Left lung (tissue), 10 donors: Measurements from ENCODE around the gene MAS1L. TPM values are rescaled to one million over a fixed set of nuclear protein-coding genes. Genes with fewer than 3 reads are reported as not detected.
A peak's percentile ranks its signal among the peaks of the same experiment; 100 is the strongest.

Experiments
- ATAC-seq: fragments of 200-7000 bp; cut with Tn5 transposase; one replicate; pipeline ENCODE4 v1.9.1; 2020; ENCODE audit warnings: moderate library complexity
- DNase-seq, 4 donors: peaks; one replicate each; pipeline ENCODE4 v3.0.0-alpha.2; 2013 to 2020
- H3K27ac ChIP-seq, 2 donors: fragments of 200-600 bp; sonication (generic) in 1 of 2; one replicate each; pipeline versions ENCODE4 v1.5.0 to v1.8.0; 2020 to 2021
- H3K27me3 ChIP-seq, 2 donors: fragments of 200-600 bp; sonication (generic) in 1 of 2; one replicate each; pipeline versions ENCODE4 v1.5.0 to v1.8.0; 2020 to 2021
- H3K36me3 ChIP-seq, 2 donors: fragments of 200-600 bp; sonication (generic) in 1 of 2; one replicate each; pipeline versions ENCODE4 v1.5.0 to v1.8.0; 2020 to 2021
- H3K4me1 ChIP-seq, 2 donors: fragments of 200-600 bp; one replicate each; pipeline ENCODE4 v1.8.0; 2021
- H3K4me3 ChIP-seq, 2 donors: fragments of 200-600 bp; sonication (generic) in 1 of 2; one replicate each; pipeline versions ENCODE4 v1.5.0 to v1.8.0; 2020 to 2021; ENCODE audit warnings: mild to moderate bottlenecking in 1 of 2
- H3K9me3 ChIP-seq, 2 donors: fragments of 200-600 bp; sonication (generic) in 1 of 2; one replicate each; pipeline versions ENCODE4 v1.5.0 to v1.8.0; 2020 to 2021
- CTCF ChIP-seq, 2 donors: fragments of 200-600 bp; sonication (generic) in 1 of 2; IDR thresholded peaks; one replicate each; pipeline versions ENCODE4 v1.5.0 to v1.8.0; 2021; ENCODE audit warnings: antibody characterized with exemption in 2 of 2
- intact Hi-C, 2 donors: fragments of 100-400 bp; cut with DNase I; formaldehyde crosslinking; loops; one replicate each; pipeline versions ENCODE4 v1.11.2 to v1.14.2; 2022
- polyA plus RNA-seq, 6 donors: library from polyadenylated mRNA; unstranded; fragments of 120-200 nt; gene quantifications; one replicate each; pipeline ENCODE4 v1.2.1, GENCODE V29; 2013; ENCODE audit not compliant: insufficient read length in 6 of 6
- total RNA-seq, 2 donors: library from RNA; stranded (reverse); fragmentation: NEBNext Ultra II Directional; extraction: Animal tissue kit (Norgen Biotek cat#: 25700); gene quantifications; one replicate each; pipeline ENCODE4 v1.2.1, GENCODE V29; 2021
- donor health status: DM: no; HTN: yes; CAD: no.
- donor health status: DM: no; HTN: no; CAD: no.

MAS1L gene
- total and polyA plus RNA-seq, 8 donors = not detected

DNA sequence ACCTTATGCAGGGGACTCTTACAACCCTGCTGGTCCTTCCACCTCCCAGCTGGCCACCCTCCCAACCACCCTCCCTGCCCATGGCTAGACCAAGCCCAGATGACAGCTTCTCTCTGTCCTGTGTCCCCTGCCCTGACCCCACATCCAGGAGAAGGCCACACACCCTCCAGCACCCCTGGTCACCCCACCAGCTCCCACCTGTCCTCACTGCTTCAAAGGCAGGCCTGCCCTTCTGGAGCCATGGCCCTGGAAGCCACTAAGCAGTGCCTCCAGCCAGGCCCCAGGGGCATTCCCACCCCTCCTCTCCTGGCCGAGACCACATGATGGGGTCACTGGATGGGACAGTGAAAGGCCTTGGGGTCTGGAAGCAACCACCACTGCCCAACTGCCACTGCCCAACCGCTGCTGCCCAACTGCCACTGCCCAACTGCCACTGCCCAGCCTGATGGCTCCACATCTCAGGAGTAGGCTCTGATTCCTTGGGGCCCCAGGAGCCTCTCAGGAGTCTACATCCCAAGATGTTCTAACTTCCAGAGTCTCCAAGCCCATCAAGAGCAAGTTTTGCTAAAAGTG is 41.3 kb upstream of the MAS1L start:
- H3K4me3 ChIP-seq = no peak overlapping the region
- no peak for TF ChIP-seq CTCF (IDR thresholded peaks at IDR 0.05)
- H3K9me3 ChIP-seq = no peaks in the 10 kb centered on the region
- DNase-seq = peak in 1 of 4 donors; percentile 49
- H3K4me1 ChIP-seq = no peaks in the 10 kb centered on the region
- intact Hi-C loops = no loop called here
- peaks cover 0 to 1% of the 10 kb centered on the region in 2 donors for H3K27me3 ChIP-seq
- no peak for ATAC-seq
- no peaks in the 10 kb centered on the region for H3K36me3 ChIP-seq
- H3K27ac ChIP-seq = no peak overlapping the region

- H3K4me1 ChIP-seq = no peaks in the 10 kb centered on the region
- no peak for TF ChIP-seq CTCF (IDR thresholded peaks at IDR 0.05)
- DNase-seq (peak in 1 of 4 donors; percentile 39), ATAC-seq (no peak)
- H3K9me3 ChIP-seq = no peaks in the 10 kb centered on the region
- no peaks in the 10 kb centered on the region for H3K36me3 ChIP-seq
- peaks cover 0 to 3% of the 10 kb centered on the region in 2 donors for H3K27me3 ChIP-seq
- no peak overlapping the region for H3K4me3 ChIP-seq
- intact Hi-C loops = no loop called here
- H3K27ac ChIP-seq = no peak overlapping the region
These were observed 40.7 kb upstream of the MAS1L start for GRCh38 chr6:29528300-29528931.

DNA sequence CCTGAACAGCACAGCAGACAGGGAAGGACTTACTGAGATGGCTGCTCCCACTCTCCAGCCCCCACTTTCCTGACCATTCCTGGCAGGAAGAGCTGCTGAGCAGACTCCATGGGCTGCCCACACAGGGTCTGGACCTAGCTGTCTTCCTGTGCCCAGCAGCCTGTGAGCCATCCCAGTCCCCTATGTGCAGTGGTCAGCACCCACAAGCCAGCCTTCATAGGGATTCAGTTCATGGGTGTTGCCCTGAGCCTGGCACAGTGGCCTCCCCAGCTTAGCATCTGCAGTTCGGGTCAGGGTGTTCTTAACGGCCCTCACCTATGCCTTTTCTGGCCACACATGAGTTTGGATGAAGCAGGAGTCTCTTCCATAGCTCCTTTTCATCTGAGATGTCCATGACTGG is 39.8 kb upstream of the MAS1L start:
- no peaks in the 10 kb centered on the region for H3K4me1 ChIP-seq
- no peaks in the 10 kb centered on the region for H3K36me3 ChIP-seq
- DNase-seq (no peak), ATAC-seq (no peak)
- intact Hi-C loops = no loop called here
- no peak for TF ChIP-seq CTCF (IDR thresholded peaks at IDR 0.05)
- H3K9me3 ChIP-seq = no peaks in the 10 kb centered on the region
- no peak overlapping the region for H3K4me3 ChIP-seq
- H3K27ac ChIP-seq = no peak overlapping the region
- peaks cover 0 to 3% of the 10 kb centered on the region in 2 donors for H3K27me3 ChIP-seq

DNA sequence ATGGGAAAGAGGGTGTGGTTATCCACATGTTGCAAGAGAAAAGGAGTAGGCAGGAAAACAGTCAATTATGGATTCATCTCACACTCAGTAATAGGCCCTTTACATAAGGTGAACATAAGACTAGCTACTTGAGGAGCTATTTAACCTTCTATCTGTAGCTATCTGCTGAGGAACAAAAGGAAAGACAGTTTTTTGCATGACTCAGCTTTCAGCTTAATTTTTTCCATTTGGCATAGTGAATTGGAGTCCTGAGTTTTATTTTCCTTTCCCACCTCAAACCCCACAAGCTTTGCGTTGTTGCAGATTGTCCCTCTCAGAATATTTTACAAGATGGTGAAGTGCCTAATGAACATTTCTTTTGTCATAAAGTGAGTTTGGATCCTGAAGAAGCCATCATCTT is 39.4 kb upstream of the MAS1L start:
- Histone ChIP-seq H3K27me3 (peaks cover 0 to 3% of the 10 kb centered on the region in 2 donors), H3K9me3 (no peaks in the 10 kb centered on the region), H3K27ac (no peak overlapping the region), H3K4me3 (no peak overlapping the region), H3K36me3 (no peaks in the 10 kb centered on the region), H3K4me1 (no peaks in the 10 kb centered on the region)
- TF ChIP-seq CTCF (IDR thresholded peaks at IDR 0.05) = no peak
- ATAC-seq = no peak
- no peak for DNase-seq
- intact Hi-C loops = no loop called here

GRCh38 chr6:29525311-29525639 is 37.5 kb upstream of the MAS1L start:
- Histone ChIP-seq H3K4me3 (no peak overlapping the region), H3K27me3 (peaks cover 0 to 3% of the 10 kb centered on the region in 2 donors), H3K4me1 (no peaks in the 10 kb centered on the region), H3K27ac (no peak overlapping the region), H3K9me3 (no peaks in the 10 kb centered on the region), H3K36me3 (no peaks in the 10 kb centered on the region)
- TF ChIP-seq CTCF (IDR thresholded peaks at IDR 0.05) = no peak
- DNase-seq = no peak
- intact Hi-C loops = no loop called here
- ATAC-seq = no peak
